Panc1 (cell line): Measurements from ENCODE around the gene ZNF74.
"Not testable (repeated sequence)": the region's sequence is repeated elsewhere in the genome, so short reads cannot be mapped to it uniquely, and the experiment has no call there.

Experiments used
- CTCF ChIP-seq: fragments of 450-650 bp; IDR thresholded peaks from 2 replicates; pipeline ENCODE4 v1.5.1; 2017; ENCODE audit warnings: mild to moderate bottlenecking
- POLR2AphosphoS5 ChIP-seq: IDR thresholded peaks from 2 replicates; pipeline ENCODE4 v1.6.1; 2012; ENCODE audit warnings: mild to moderate bottlenecking, low read depth, low read length, moderate library complexity
- REST ChIP-seq, 2 experiments: IDR thresholded peaks; 2 replicates each; pipeline ENCODE4 v1.6.1; 2011 to 2012; ENCODE audit warnings: low read depth in 2 of 2, control low read depth in 1 of 2, low read length in 1 of 2, mild to moderate bottlenecking in 1 of 2, moderate library complexity in 1 of 2; ENCODE audit not compliant: insufficient read depth in 1 of 2
- SIN3A ChIP-seq: IDR thresholded peaks from 2 replicates; pipeline ENCODE4 v1.6.1; 2012; ENCODE audit warnings: low read depth, mild to moderate bottlenecking, low read length, moderate library complexity, borderline replicate concordance; ENCODE audit not compliant: insufficient read depth
- TCF7L2 ChIP-seq: IDR thresholded peaks from 2 replicates; pipeline ENCODE4 v1.6.1; 2011; ENCODE audit warnings: mild to moderate bottlenecking, low read depth, low read length, inconsistent platforms

- not testable (repeated sequence) for TF ChIP-seq CTCF; POLR2AphosphoS5; TCF7L2; REST (IDR thresholded peaks at IDR 0.05; ENCODE audit: insufficient read depth in 1 of 2, low read depth in 2 of 2, low read length in 1 of 2); SIN3A
These were observed 37.0 kb upstream of the ZNF74 start for GRCh38 chr22:20356906-20357305.
